GM18907 (cell line): Measurements from ENCODE around the gene WDR75.

Source experiments
- ATAC-seq: cut with Tn5 transposase; IDR thresholded peaks from one replicate; pipeline ENCODE4 v1.9.1; 2021; ENCODE audit warnings: mild to moderate bottlenecking, moderate library complexity; ENCODE audit not compliant: unreplicated experiment

The WDR75 gene

GRCh38 chr2:189498205-189498604 lies 56.9 kb downstream of the WDR75 start:
- no peak for ATAC-seq

- no peak for ATAC-seq
These were observed 57.9 kb downstream of the WDR75 start for GRCh38 chr2:189499137-189499536.

DNA sequence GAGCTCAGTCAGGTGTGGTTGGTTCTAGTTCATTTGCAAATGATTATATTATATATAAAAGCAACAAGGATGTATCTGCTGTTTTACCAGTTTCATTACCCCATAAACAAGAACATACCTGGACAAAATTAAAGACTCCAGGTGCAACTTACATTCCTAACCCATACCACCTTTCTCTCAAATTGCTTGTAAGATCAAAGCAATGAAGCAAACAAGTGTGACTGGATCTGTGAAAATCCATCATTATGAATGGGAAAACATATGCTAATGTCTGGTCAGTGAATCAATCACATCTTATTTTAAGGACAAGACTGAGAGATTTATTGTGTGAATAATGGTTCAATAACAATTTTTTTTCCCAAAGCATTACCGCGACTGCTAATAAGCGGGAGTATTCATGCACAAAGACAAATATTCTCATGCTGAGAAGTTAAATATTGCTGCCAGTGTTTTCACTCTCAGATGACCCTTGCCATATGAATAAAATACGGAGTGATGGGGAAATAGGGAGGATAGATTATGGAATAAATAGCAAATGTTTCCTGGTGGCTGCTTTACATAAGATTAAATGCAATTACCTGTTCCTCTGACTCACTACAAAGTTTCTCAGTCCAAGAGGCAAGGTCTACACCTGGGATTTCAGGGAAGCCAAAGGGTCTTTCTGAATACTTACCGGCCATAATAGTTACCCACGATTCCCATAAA lies 59.3 kb downstream of the WDR75 start:
- ATAC-seq: no peak

GRCh38 chr2:189501487-189501886 lies 60.2 kb downstream of the WDR75 start:
- ATAC-seq: no peak

DNA sequence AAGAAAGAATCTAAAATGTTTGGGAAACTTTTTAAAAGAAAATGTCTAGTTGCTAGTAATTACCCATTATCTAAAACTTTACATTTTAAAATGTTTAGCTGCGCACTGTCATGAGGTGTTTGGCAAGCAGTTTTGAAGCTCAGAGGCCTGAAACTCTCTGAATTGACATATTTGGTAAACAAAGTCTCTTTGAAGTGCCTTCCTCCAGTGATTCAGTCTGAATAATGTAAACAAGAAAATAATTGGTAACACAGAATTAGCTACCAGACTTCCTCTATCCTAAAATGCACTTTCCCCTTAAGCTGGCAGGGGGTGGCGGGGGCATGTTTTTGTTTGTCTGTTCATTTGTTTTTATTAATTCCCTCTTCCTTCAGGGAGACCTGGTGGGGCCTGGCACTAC lies 61.4 kb downstream of the WDR75 start:
- no peak for ATAC-seq

DNA sequence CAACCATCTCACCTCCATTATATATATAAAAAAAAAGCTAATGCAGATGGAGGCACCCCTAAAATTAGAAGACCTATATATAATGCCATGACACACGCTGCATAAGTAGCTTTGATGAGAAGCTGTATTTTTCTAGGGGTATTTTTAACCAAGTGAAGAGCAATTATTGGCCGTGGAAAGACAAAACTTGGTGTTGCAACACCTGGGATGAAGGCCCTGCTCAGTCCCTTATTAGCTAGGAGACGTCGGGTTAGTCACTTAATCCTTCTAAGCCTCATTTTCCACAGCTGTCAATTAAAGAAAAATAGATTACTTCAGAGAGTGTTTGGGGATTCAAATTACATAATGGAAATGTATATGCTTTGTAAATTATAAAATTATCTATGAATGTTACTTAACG lies 63.0 kb downstream of the WDR75 start:
- no peak for ATAC-seq

GRCh38 chr2:189505492-189505891 lies 64.2 kb downstream of the WDR75 start:
- no peak for ATAC-seq

DNA sequence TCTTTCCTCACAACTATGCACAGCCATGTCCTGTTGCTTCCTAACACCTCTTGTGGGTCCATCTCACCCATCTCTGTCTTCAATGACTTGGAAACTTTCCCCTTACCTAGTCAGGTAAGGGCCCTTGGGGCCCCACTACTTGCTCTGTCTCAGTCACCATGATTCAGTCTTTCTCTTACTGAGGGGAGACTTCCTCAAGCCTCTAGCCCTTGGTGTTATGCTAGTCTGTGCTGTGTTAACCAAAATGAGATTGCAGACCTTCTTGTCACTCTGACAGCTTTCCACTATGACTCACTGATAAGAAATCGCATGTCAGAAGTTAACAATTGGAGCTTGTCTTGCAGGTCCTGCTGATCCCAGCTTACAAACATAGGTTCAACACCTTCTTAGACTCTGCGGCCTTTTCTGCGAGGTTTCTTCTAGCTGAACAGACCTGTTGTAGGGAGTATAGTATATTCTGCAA lies 65.3 kb downstream of the WDR75 start:
- no peak for ATAC-seq

DNA sequence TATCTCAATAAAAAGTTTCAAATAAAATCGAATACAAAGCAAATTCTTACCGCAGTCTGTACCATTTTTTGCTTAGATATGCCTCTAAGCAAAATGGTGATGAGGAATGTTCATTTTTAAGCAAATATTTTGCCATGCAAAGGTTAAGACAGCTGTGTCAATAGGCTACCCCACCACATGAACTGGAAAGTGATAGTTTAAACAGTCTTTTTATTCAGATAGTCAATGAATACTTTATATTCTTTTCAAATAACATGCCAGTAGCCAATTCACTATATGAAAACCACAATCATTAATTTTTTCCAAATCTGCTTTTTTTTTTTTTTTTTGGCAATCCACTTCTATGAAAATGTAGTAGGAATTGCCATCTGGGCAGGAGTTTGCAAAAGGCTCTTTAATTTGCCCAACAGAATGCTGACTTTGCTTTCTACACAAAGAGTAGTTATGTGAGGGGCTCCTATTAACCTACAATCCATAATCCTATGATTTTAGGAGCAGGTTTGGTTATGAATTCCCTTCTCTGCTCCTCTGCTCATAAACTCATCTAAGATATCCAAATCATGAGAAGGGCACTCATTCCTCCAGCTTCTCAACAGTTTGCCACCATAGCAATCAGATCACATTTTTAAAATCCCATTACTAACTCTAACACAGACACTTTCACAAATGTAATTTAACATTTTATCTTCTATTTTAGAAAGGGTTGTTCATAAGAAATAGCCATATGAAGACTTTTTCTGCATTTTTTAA lies 70.1 kb downstream of the WDR75 start:
- ATAC-seq: no peak

DNA sequence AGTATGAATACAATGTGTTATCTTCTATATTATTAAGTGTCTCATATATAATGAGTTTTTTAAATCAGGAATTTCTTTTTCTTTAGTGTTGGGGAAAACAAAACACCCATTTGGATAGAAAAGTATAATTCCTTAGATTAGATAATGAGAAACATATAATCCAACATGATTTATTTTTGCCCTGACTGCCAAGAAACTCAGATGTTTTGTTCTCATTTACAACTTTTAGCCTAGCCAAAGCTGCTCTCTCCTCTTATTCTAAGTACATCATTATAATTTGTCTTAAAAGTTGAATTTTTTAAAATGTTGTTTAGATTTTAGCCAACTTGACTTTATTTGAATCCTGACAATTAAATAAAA lies 70.7 kb downstream of the WDR75 start:
- no peak for ATAC-seq

- ATAC-seq: no peak
These were observed 71.6 kb downstream of the WDR75 start for GRCh38 chr2:189512879-189513278.

DNA sequence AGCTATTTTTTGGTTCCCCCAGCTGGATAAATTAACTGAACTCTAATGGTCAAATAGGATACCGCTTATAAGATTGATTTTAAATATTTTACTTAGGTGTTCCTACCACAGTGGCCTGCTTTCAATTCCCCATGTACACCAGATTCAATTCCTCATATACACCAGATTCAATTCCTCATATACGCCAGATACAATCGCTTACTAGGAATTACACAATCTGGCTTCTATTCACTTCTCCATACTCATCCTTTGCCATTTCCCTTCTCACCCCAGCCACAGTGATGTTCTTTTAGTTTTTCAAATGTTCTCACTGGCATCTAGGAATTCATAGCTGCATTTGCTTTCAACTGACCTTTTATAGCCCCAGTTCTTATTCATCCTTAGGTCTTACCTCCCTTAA lies 72.8 kb downstream of the WDR75 start:
- no peak for ATAC-seq

- no peak for ATAC-seq
These were observed 74.0 kb downstream of the WDR75 start for GRCh38 chr2:189515264-189515663.

- no peak for ATAC-seq
These were observed 75.3 kb downstream of the WDR75 start for GRCh38 chr2:189516546-189516945.

- ATAC-seq: no peak
These were observed 76.7 kb downstream of the WDR75 start for GRCh38 chr2:189517847-189518535.

- ATAC-seq: no peak
These were observed 78.5 kb downstream of the WDR75 start for GRCh38 chr2:189519631-189520387.

DNA sequence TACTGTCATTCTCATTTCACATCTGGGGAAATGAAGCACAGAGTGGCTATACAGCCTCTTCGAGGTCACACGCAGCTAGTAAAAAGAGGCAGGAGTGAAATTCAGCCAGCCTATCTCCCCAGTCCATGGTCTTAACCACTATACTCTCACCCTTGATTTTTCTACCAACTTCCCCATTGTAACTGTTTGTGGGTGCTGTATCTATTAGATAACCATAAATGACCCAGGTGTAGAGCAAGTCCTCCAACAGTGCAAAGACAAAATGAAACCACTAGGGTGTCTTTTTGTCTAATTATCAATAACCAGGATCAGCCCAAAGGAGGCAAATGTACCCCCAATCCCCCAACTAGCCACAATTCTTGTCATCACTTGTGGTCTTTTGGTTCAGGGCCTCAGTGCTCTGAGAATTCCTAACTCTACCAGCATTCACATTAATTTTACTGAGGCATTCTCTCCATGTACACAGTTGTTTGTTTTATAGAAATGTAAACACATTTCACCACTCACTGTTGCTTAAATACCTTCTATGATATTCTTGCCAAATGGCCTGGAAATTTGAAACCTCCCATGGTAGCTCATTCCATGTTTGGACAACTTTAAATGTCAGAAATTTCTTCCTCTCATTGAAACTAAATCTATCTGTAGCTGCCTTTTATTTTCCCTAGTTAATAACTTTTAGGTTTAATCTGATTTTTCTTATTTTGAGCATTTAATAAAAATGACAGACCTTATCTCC lies 80.6 kb downstream of the WDR75 start:
- no peak for ATAC-seq

DNA sequence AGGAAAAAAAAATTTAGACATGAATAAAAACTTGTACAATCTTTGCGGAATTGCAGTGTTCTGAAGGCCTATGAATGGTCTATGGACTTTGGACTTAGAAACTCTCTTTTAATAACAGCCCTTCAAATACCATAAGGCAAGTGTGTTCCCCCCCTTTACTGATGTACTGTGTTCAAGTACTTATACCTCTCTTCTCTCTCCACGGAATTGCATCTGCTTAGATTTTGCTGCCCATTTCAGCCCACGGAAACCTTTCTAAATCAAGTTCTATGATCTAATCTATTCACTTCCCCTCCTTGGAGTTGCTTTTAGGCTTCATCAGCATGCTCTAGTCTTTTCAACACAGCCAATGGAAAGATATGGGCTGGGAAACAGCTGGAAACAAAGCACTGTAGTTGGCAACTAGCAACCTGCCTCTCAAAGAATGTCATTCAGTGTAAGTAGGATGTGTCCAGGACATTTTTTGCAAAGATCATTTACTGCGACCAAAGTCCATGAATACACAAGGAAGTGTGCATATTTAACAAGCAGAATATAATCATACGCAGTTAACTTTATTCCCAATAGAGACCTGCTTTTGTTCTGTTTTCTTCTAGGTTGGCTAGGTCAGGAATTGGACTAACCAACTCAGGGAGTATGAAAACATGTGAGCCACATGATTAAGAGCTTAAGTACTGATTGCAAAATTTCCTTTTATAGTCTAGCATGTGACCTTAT lies 81.3 kb downstream of the WDR75 start:
- no peak for ATAC-seq

DNA sequence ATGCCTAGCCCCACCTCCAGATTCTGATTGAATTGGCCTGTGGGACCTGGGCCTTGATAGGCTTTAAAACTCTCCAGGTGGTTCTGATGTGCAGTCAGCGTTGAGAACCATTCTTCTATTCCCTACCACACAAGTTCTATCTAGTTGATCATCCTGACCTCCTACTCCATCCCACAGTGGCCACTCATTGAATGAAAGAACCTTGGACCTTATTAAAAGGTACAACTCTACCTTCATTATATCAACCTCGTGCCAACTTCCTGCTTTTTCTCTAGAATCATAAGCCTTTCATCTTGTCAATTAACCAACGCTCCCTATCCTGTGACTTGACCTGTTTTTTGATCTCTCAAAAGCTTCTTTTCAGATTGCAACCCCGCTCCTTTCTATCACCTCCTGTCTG lies 83.5 kb downstream of the WDR75 start:
- no peak for ATAC-seq
